MV-4-11 (cell line): ENCODE data around the gene ELMOD1.

Experiments
- DNase-seq: peaks from one replicate; lab custom pipeline; 2025; lab: John Stamatoyannopoulos, UW

The ELMOD1 gene

DNA sequence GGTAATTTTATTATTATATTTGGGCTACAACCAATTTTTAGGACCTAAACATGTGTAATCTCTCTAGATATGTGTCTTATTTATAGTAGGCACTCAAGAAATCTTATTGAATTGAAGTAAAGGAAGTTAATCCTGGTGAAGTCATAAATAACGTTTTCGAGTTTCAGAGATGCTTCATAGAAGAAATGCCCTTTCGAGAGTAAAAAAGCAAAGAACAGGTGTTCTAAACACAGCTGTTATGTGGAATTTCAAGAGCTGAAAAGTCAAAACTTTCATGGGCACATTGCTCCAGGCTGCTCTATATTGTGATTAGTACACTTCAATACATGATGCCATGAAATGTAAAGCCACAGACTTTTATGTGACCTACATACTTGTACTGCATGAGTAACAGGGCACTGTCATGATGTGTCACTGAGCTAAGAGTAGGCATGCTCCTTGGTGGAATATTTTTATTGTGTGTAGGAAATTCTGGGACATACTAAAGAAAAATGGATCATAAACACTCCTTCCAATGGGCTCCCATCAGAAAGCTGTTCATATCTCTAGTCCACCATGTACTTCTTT lies 7.2 kb upstream of the ELMOD1 start:
- DNase-seq, result no peak

GRCh38 chr11:107587306-107587979 lies 3.5 kb upstream of the ELMOD1 start:
- DNase-seq, result no peak

DNA sequence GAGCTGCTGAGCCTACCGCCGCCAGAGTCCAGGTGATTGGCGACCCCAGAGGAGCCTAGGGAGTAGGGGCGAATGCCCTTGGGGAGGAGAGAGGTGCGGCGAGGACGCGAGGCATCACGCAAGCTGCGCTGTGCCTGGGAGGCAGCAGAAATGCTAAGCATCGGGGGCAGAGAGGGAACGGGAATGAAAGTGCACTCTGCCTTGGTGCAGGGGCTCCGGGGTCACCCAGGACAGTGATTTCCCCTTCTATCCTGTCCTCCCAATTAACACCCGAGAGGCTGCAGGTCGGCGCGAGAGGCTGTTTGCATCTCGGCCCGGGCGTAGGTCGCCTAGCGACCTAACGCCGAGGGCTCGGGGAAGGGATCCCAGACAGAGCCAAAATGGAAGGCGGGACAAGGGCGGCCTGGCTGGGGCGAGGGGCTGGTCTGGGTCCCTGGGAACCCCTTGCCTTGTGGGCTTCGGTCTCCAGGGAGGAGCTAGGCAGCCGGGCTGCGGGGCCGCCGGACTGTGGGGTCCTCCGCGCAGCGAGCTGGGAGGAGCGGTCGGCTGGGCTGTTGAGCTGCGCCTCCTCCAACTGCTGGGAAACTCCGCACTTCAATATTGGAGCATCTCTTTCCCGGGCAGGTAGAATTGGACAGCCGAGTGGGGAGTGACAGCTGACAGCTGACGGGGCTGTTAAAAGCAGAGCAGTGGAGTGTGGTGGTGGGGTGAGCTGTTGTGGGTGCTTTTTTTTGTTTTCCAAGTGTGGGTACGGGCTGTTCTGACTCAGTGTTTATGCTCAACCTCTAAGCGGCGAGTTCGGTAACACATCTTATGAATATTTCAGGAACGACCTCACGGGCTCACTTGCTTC lies 657 bp downstream of the ELMOD1 start:
- no peak for DNase-seq

GRCh38 chr11:107592231-107592590 lies 1.3 kb downstream of the ELMOD1 start:
- no peak for DNase-seq

DNA sequence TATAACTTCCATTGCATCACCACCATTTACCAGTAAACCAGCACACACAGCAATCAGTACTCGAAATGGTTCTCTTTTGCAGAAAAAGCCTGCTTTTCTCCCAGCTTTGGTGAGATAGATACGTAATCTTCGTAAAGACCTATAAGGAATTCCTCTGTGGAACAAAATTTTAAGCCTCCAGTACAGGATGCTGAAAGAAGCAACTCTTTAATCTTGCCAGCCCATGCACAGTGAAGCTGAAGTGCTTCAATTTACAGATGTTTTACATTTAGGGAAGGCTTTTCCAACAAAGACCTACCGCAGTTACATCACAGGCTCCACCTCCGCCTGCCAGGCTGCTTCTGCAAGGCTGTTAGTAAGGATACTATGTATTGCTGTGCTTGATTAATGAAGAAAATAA lies 1.9 kb downstream of the ELMOD1 start:
- DNase-seq, result no peak

- DNase-seq, result no peak
Observed at GRCh38 chr11:107593951-107594350, 3.0 kb downstream of the ELMOD1 start.

GRCh38 chr11:107594736-107595135 lies 3.8 kb downstream of the ELMOD1 start:
- no peak for DNase-seq

GRCh38 chr11:107598225-107599139 lies 7.5 kb downstream of the ELMOD1 start:
- peak; percentile 7 for DNase-seq

DNA sequence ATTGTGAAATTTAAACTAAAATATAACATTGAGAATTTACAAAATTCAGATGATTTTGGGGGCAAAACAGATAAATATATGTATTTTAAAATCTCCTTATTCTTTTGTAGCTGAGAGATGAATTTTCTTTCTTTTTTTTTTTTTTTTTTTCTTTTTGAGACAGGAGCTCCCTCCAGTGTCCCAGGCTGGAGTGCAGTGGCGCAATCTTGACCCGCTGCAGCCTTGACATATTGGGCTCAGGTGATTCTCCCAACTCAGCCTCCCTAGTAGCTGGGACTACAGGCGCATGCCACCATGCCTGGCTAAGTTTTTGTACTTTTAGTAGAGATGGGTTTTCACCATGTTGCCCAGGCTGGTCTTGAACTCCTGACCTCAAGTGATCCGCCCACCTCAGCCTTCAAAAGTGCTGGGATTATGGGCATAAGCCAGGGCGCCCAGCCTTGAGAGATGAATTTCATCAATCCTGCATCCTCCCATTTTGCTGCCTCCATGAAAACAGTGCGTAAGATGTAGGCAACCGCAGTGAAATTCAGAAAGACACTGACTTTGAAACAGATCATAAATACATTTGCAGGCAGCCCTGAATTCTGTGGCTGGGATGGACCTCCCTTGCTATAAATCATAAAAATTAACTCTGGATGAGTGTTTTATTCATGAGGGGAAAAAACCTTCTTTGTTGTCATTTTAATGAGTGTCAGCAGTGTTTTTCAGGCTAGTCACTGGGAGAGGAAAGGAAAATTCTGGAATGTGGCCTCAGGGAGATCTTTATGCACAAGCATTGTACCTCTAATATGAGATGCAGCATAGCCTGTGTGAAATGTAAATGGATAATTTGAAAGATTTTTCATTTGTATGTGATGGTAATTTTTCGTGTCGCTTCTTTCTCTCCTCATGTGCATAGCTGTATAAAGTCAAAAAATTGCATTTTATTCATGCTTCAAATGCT lies 14.4 kb downstream of the ELMOD1 start:
- DNase-seq, result no peak

DNA sequence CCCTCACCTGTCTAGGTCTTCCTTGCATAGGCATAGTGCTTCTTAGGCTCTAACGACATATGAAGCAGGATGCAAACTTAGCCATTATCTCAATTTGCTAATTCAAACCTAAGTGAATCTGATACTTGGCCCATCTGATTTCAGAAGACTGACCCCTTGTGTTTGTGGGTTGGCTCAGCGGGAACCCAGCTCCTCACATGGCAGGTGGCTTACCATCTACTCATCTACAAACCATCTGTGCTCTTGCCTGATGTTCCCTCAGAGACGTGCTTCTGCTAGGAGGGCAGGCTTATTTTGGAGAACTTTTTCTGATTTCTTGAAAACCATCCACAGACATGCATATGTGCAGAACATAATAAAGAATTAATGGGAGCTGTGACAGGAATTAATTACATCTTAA lies 15.2 kb downstream of the ELMOD1 start:
- no peak for DNase-seq

DNA sequence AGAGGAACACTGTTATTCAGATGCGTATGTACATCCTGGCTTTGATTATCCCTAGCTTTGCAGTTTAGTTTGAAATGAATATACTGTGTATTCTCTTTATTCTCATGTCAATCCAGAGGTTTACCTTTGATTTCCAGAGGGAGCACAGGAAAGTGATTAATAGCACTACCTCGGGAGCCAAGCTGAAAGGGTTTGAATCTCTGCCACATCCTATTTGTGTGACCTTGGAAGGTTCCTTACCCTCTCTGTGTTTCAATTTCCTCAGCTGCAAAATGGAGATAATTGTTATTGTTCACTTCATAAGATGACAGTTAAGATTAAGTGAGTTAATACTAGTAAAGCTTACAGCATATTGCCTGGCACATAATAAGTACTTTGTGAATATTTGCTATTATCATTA lies 17.9 kb downstream of the ELMOD1 start:
- DNase-seq, result no peak

DNA sequence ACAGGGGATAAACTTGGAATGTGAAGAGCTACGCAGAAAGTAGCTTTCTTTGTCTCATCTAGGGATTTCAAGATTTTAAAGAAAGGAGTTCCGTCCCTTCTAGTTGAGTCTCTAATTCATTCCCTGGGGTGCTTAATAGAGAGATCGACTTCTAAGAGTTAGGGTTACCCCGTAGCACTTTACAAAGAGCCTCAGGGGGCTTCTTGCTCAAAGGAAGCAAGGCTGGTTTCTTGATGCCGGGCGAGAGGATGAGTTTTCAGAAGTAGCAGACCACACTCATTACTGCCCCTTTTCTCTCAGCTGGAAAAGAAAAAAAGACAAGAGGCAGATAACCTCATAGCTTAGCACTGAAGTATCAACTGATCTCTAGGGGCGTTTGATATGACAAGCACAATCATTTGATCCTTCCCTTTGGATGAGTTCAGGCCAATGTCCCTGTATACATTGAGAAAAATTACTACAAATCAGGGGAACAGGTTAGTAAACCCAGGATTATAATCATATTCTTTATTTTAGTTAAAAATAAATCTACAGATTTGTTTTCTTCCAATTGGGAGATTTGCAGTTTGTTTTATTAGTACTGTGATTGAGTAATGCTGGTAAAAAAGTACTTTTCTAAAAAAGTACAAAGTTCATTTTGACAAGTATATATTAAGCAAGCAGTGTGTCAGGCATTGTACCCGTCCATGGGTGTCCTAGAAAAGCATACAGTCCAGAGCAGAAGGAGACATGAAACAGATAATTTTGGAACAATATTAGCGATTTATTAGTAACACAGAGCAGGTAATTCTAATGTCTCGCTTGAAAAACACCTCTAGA lies 18.7 kb downstream of the ELMOD1 start:
- no peak for DNase-seq

DNA sequence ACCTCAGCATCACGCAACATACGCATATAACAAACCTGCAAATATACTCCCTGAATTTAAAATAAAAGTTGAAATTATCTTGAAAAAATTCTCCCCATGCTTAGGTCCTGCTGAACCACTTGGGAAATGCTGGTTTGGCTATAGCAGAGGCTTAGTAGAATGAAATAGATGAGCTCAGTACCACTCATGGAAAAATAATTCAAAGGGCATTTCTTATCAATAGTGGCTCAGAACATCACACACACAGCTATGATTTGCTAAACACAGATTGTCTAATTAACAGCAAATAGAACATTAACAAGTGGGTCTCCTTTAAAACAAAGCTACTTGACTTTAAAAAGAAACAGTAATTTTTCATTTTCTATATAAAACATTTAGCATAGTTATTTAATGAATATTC lies 21.5 kb downstream of the ELMOD1 start:
- DNase-seq, result no peak

DNA sequence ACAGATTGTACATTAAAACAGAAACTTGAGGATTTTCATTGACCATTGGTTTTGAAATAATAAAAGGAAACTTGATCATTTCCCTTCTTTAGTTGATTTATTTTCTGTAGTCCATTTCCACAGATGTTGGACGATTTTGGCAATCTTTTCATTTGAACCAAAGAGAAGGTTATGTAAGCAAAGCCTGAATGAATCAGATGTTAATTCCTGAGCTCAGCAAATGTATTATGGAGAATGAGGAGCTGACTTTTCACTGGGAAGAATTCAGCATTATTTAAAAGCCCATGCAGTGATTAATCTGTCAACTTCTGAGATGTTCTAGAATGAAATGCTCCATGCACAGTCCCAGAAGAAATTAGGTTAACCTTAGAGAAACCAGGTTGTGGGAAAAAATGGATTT lies 29.0 kb downstream of the ELMOD1 start:
- DNase-seq, result no peak

DNA sequence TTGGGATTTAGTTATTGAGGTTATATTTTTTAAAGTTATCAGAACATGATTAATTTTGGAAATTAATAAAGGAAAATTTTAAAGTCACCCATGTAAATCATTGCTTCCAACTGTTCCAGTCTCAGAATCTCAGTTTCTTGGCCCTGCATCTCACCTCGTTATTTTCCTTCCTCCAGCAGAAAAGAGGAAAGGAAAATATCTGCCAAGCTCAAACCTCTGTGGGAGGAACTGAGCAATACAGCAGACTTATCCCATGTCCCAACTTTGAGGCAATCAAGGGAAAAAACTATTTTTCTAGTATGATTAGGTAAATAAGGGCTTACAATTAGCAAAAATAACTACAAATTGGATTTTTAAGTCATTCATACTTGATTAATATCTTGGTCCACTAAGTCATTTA lies 30.1 kb downstream of the ELMOD1 start:
- no peak for DNase-seq

DNA sequence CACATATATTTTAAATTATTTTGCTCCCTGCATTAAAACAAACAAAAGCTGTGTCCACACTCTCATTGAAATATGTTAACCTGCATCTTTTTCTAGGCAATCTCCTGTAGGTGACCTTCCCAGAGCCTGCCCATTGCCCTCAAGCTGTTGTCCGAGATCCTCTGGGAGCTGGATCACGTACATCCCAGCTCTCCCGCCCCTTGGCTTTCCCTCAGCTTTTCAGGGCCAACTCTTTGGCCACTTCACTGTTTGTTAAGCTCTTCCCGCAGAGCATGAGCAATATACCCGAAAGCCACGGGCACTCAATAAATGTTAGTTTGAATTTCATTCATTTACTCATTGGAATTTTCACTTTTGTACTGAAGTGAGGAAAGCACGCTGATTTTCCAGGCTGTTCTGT lies 32.2 kb downstream of the ELMOD1 start:
- DNase-seq, result no peak

DNA sequence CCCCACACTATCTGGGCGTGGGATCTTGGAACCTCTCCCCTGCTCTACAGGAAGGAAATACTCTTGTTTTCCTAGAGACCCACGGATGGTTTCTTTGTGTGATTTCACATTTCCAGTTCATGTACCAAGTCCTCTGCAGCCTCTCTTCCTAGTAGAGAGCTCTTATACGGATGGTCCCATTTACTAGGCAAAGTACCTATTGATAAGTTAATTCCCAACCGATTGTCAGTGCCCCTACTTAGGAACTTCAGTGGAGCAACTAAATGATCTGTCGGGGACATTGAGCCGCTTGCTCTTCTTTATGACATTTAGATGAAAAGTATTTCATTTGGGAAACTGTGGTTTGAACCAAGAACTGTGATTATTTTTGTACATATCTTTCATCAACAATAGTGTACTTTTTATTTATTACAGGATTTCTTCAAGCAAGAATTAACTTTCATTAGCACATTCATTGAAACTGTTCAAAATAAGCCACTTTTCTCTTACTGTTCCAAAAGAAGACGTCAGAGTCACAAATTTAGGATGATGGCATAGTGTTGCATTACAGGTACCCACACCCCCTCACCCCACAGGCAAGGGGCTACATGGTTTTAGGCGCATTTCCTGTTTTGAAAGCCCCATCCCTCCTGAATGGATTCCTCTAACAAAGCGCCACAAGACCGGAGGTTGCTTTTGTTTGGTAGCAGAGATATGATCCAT lies 34.2 kb downstream of the ELMOD1 start:
- DNase-seq, result no peak

GRCh38 chr11:107625685-107625989 lies 34.7 kb downstream of the ELMOD1 start:
- DNase-seq, result no peak

GRCh38 chr11:107631043-107631442 lies 40.1 kb downstream of the ELMOD1 start:
- no peak for DNase-seq

GRCh38 chr11:107631931-107632330 lies 41.0 kb downstream of the ELMOD1 start:
- DNase-seq, result no peak
